Muscle of leg (tissue), 11 donors: ENCODE data around the gene CA10. TPM values are rescaled to one million over a fixed set of nuclear protein-coding genes. Genes with fewer than 3 reads are reported as not detected.

Experiments used
- DNase-seq: peaks from one replicate; pipeline ENCODE4 v3.0.0; 2013
- H3K27ac ChIP-seq: one replicate; pipeline ENCODE4 v1.5.1; 2013; ENCODE audit warnings: mild to moderate bottlenecking, low read length, control low read depth
- H3K27me3 ChIP-seq: one replicate; pipeline ENCODE4 v1.6.1; 2013; ENCODE audit warnings: low read length; ENCODE audit not compliant: control insufficient read depth, insufficient read depth
- H3K36me3 ChIP-seq: one replicate; pipeline ENCODE4 v1.6.1; 2013; ENCODE audit warnings: low read length; ENCODE audit not compliant: control insufficient read depth, insufficient read depth
- H3K4me1 ChIP-seq: one replicate; pipeline ENCODE4 v1.6.1; 2013; ENCODE audit warnings: low read length; ENCODE audit not compliant: control insufficient read depth, insufficient read depth
- H3K4me3 ChIP-seq: one replicate; pipeline ENCODE4 v1.5.1; 2013; ENCODE audit warnings: low read length, control low read depth
- H3K9me3 ChIP-seq: replicated peaks from 2 replicates; pipeline ENCODE4 v1.6.1; 2013; ENCODE audit warnings: low read depth, low read length; ENCODE audit not compliant: control insufficient read depth
- WGBS: methylation state at CpG from one replicate; pipeline ENCODE4 v1.1.5; 2013; ENCODE audit warnings: missing lambda C conversion rate; ENCODE audit not compliant: insufficient coverage; 5-methylcytosine and 5-hydroxymethylcytosine counted together
- polyA plus RNA-seq, 8 donors: library from polyadenylated mRNA; unstranded; fragments of 120-200 nt; gene quantifications; one replicate each; pipeline versions ENCODE4 v1.2.1 to v1.2.3, GENCODE V29; 2013; ENCODE audit warnings: inconsistent platforms in 1 of 8, low replicate concordance in 1 of 8; ENCODE audit not compliant: insufficient read length in 8 of 8, insufficient read depth in 1 of 8
- total RNA-seq: library from RNA; stranded (reverse); fragments of 120-200 nt; gene quantifications from one replicate; pipeline ENCODE4 v1.2.4, GENCODE V29; 2013

Gene CA10
- total and polyA plus RNA-seq, 9 donors = 1.4 to 6.9 (median 3.3) TPM

- WGBS = no CpG with 5 or more reads among the region's 1 CpG
- Histone ChIP-seq H3K4me3 (no peak overlapping the region), H3K36me3 (no peaks in the 10 kb centered on the region)
These were observed 328.1 kb downstream of the CA10 start for GRCh38 chr17:51830451-51830850.

GRCh38 chr17:51828901-51829300 lies 329.6 kb downstream of the CA10 start:
- Histone ChIP-seq H3K4me1 (peaks cover 2% of the 10 kb centered on the region), H3K36me3 (no peaks in the 10 kb centered on the region), H3K27me3 (no peaks in the 10 kb centered on the region), H3K9me3 (no peaks in the 10 kb centered on the region), H3K4me3 (no peak overlapping the region), H3K27ac (no peak overlapping the region)
- WGBS = no CpG with 5 or more reads among the region's 2 CpGs
- no peak for DNase-seq

More at GRCh38 chr17:51830451-51830850, 328.1 kb downstream of the CA10 start:
- Histone ChIP-seq H3K27me3 (no peaks in the 10 kb centered on the region), H3K9me3 (no peaks in the 10 kb centered on the region), H3K4me1 (peaks cover 2% of the 10 kb centered on the region), H3K27ac (no peak overlapping the region)
- no peak for DNase-seq

- Histone ChIP-seq H3K9me3 (no peaks in the 10 kb centered on the region), H3K4me3 (no peak overlapping the region), H3K36me3 (no peaks in the 10 kb centered on the region), H3K4me1 (peaks cover 2% of the 10 kb centered on the region), H3K27me3 (no peaks in the 10 kb centered on the region), H3K27ac (no peak overlapping the region)
- no CpG with 5 or more reads among the region's 1 CpG for WGBS
- DNase-seq = no peak
These were observed 331.4 kb downstream of the CA10 start for GRCh38 chr17:51827140-51827539.

GRCh38 chr17:51820766-51821165 lies 337.7 kb downstream of the CA10 start:
- no CpG with 5 or more reads among the region's 1 CpG for WGBS
- H3K27ac ChIP-seq = no peak overlapping the region
- no peaks in the 10 kb centered on the region for H3K27me3 ChIP-seq
- H3K4me1 ChIP-seq = no peaks in the 10 kb centered on the region
- no peaks in the 10 kb centered on the region for H3K9me3 ChIP-seq
- H3K36me3 ChIP-seq = no peaks in the 10 kb centered on the region
- H3K4me3 ChIP-seq = no peak overlapping the region
- no peak for DNase-seq

GRCh38 chr17:51820252-51820651 lies 338.3 kb downstream of the CA10 start:
- no CpG with 5 or more reads among the region's 6 CpGs for WGBS
- no peaks in the 10 kb centered on the region for H3K4me1 ChIP-seq
- no peak overlapping the region for H3K27ac ChIP-seq
- no peaks in the 10 kb centered on the region for H3K36me3 ChIP-seq
- no peaks in the 10 kb centered on the region for H3K9me3 ChIP-seq
- H3K4me3 ChIP-seq = no peak overlapping the region
- DNase-seq = no peak
- H3K27me3 ChIP-seq = no peaks in the 10 kb centered on the region

- 30% methylated on average over 2 of the region's 6 CpGs for WGBS
- no peak overlapping the region for H3K27ac ChIP-seq
- peak; percentile 59 for DNase-seq
These were observed 338.9 kb downstream of the CA10 start for GRCh38 chr17:51819341-51820219.

GRCh38 chr17:51818777-51819176 lies 339.7 kb downstream of the CA10 start:
- Histone ChIP-seq H3K27ac (no peak overlapping the region), H3K27me3 (no peaks in the 10 kb centered on the region), H3K36me3 (no peaks in the 10 kb centered on the region), H3K4me1 (no peaks in the 10 kb centered on the region), H3K4me3 (no peak overlapping the region), H3K9me3 (no peaks in the 10 kb centered on the region)
- DNase-seq = peak; percentile 35
- WGBS = no CpG with 5 or more reads among the region's 1 CpG

More at GRCh38 chr17:51819341-51820219, 338.9 kb downstream of the CA10 start:
- Histone ChIP-seq H3K4me1 (no peaks in the 10 kb centered on the region), H3K4me3 (no peak overlapping the region), H3K27me3 (no peaks in the 10 kb centered on the region), H3K9me3 (no peaks in the 10 kb centered on the region), H3K36me3 (no peaks in the 10 kb centered on the region)

- no CpG with 5 or more reads among the region's 1 CpG for WGBS
- H3K27ac ChIP-seq = no peak overlapping the region
- H3K4me3 ChIP-seq = no peak overlapping the region
- no peaks in the 10 kb centered on the region for H3K4me1 ChIP-seq
- no peaks in the 10 kb centered on the region for H3K9me3 ChIP-seq
- DNase-seq = no peak
- no peaks in the 10 kb centered on the region for H3K36me3 ChIP-seq
- no peaks in the 10 kb centered on the region for H3K27me3 ChIP-seq
These were observed 340.6 kb downstream of the CA10 start for GRCh38 chr17:51817955-51818354.

- Histone ChIP-seq H3K27me3 (no peaks in the 10 kb centered on the region), H3K4me3 (no peak overlapping the region), H3K36me3 (no peaks in the 10 kb centered on the region), H3K27ac (no peak overlapping the region), H3K4me1 (no peaks in the 10 kb centered on the region), H3K9me3 (no peaks in the 10 kb centered on the region)
- DNase-seq = no peak
These were observed 341.4 kb downstream of the CA10 start for GRCh38 chr17:51817117-51817516.

- H3K27ac ChIP-seq = no peak overlapping the region
- H3K36me3 ChIP-seq = no peaks in the 10 kb centered on the region
- no peak overlapping the region for H3K4me3 ChIP-seq
- DNase-seq = no peak
- no peaks in the 10 kb centered on the region for H3K27me3 ChIP-seq
- H3K4me1 ChIP-seq = no peaks in the 10 kb centered on the region
- H3K9me3 ChIP-seq = no peaks in the 10 kb centered on the region
- WGBS = 88% methylated on average over 1 of the region's 4 CpGs
These were observed 343.4 kb downstream of the CA10 start for GRCh38 chr17:51815097-51815496.
